Right atrium auricular region (tissue), 2 donors: Measurements from ENCODE around the gene SFXN5. TPM values are rescaled to one million over a fixed set of nuclear protein-coding genes. Genes with fewer than 3 reads are reported as not detected.

Experiments used
- DNase-seq: peaks from one replicate; pipeline ENCODE4 v3.0.0-alpha.2; 2019; ENCODE audit warnings: low spot score
- H3K27ac ChIP-seq, 2 donors: fragments of 200-600 bp; sonication (generic); 1 replicate in 1 of 2; 2 replicates in 1 of 2; pipeline ENCODE4 v1.5.1; 2016 to 2019
- H3K27me3 ChIP-seq, 2 donors: fragments of 200-600 bp; sonication (generic); one replicate each; pipeline versions ENCODE4 v1.5.1 to v1.6.0; 2017 to 2019
- H3K36me3 ChIP-seq: fragments of 200-600 bp; sonication (generic); one replicate; pipeline ENCODE4 v1.5.1; 2016
- H3K4me1 ChIP-seq, 2 donors: fragments of 200-600 bp; sonication (generic); one replicate each; pipeline versions ENCODE4 v1.5.1 to v1.6.0; 2017 to 2019
- H3K4me3 ChIP-seq, 2 donors: fragments of 200-600 bp; sonication (generic); 1 replicate in 1 of 2; 2 replicates in 1 of 2; pipeline ENCODE4 v1.5.1; 2017 to 2019; ENCODE audit warnings: mild to moderate bottlenecking in 1 of 2, moderate library complexity in 1 of 2
- H3K9me3 ChIP-seq, 2 donors: fragments of 200-600 bp; sonication (generic); one replicate each; pipeline ENCODE4 v1.5.1; 2019
- CTCF ChIP-seq, 2 donors: fragments of 200-600 bp; sonication (generic); IDR thresholded peaks; one replicate each; pipeline ENCODE4 v1.5.1; 2019; ENCODE audit warnings: antibody characterized with exemption in 2 of 2
- total RNA-seq, 2 donors: library from RNA; depleted of rRNA; stranded (reverse); fragments of >200 nt; gene quantifications; one replicate each; pipeline ENCODE4 v1.1.0, GENCODE V29; 2016

The SFXN5 gene
- total RNA-seq, 2 donors from 2014 or later: 4.5 to 5.8 TPM

GRCh38 chr2:73072129-73072395, 550 bp upstream of the SFXN5 start:
- DNase-seq: peak; percentile 70
- peak overlapping the region; percentile 93 to 94 for H3K27ac ChIP-seq
- no peaks in the 10 kb centered on the region for H3K27me3 ChIP-seq
- peak overlapping the region; percentile 74 to 97 for H3K4me3 ChIP-seq
- no peak for TF ChIP-seq CTCF (IDR thresholded peaks at IDR 0.05)
- peaks cover 0 to 33% of the 10 kb centered on the region in 2 donors for H3K4me1 ChIP-seq
- no peaks in the 10 kb centered on the region for H3K9me3 ChIP-seq
- H3K36me3 ChIP-seq: peaks cover 11% of the 10 kb centered on the region

GRCh38 chr2:73070643-73071359, 711 bp downstream of the SFXN5 start:
- no peak for DNase-seq
- peak overlapping the region; percentile 93 to 94 for H3K27ac ChIP-seq

GRCh38 chr2:73069855-73070642, 1.5 kb downstream of the SFXN5 start:
- no peak for DNase-seq
- H3K4me3 ChIP-seq: peak overlapping the region; percentile 74 to 97
- no peaks in the 10 kb centered on the region for H3K9me3 ChIP-seq
- no peak for TF ChIP-seq CTCF (IDR thresholded peaks at IDR 0.05)
- no peaks in the 10 kb centered on the region for H3K27me3 ChIP-seq
- H3K27ac ChIP-seq: peak overlapping the region; percentile 93 to 94
- peaks cover 1% of the 10 kb centered on the region for H3K36me3 ChIP-seq
- H3K4me1 ChIP-seq: peaks cover 0 to 33% of the 10 kb centered on the region in 2 donors

More at GRCh38 chr2:73070643-73071359, 711 bp downstream of the SFXN5 start:
- Histone ChIP-seq H3K4me3 (peak overlapping the region; percentile 74 to 97), H3K4me1 (peaks cover 0 to 33% of the 10 kb centered on the region in 2 donors), H3K27me3 (no peaks in the 10 kb centered on the region), H3K9me3 (no peaks in the 10 kb centered on the region), H3K36me3 (peaks cover 9% of the 10 kb centered on the region)
- TF ChIP-seq CTCF (IDR thresholded peaks at IDR 0.05): no peak

- TF ChIP-seq CTCF (IDR thresholded peaks at IDR 0.05): no peak
- DNase-seq: no peak
- Histone ChIP-seq H3K9me3 (no peaks in the 10 kb centered on the region), H3K36me3 (no peaks in the 10 kb centered on the region), H3K27ac (no peak overlapping the region), H3K4me3 (peak overlapping the region; percentile 74 to 97), H3K4me1 (peaks cover 0 to 37% of the 10 kb centered on the region in 2 donors), H3K27me3 (no peaks in the 10 kb centered on the region)
Measured at GRCh38 chr2:73069041-73069854, 2.3 kb downstream of the SFXN5 start.

- peaks cover 0 to 48% of the 10 kb centered on the region in 2 donors for H3K4me1 ChIP-seq
Measured at GRCh38 chr2:73068147-73068546, 3.4 kb downstream of the SFXN5 start.

More at GRCh38 chr2:73068147-73068546, 3.4 kb downstream of the SFXN5 start:
- TF ChIP-seq CTCF (IDR thresholded peaks at IDR 0.05): no peak
- H3K4me3 ChIP-seq: no peak overlapping the region
- DNase-seq: no peak
- no peaks in the 10 kb centered on the region for H3K36me3 ChIP-seq
- H3K27ac ChIP-seq: no peak overlapping the region
- H3K27me3 ChIP-seq: no peaks in the 10 kb centered on the region
- no peaks in the 10 kb centered on the region for H3K9me3 ChIP-seq
